NT2/D1 (cell line): ENCODE results near the gene ZNF135.

Experiments
- DNase-seq: peaks from one replicate; pipeline ENCODE4 v3.0.0-alpha.2; 2011; ENCODE audit warnings: low read depth, low spot score
- H3K27me3 ChIP-seq: 2 replicates; pipeline ENCODE4 v1.6.0; 2011; ENCODE audit warnings: mild to moderate bottlenecking; ENCODE audit not compliant: insufficient read length, insufficient read depth
- H3K36me3 ChIP-seq: 2 replicates; pipeline ENCODE4 v1.6.1; 2011; ENCODE audit warnings: mild to moderate bottlenecking, low read length, mixed read lengths; ENCODE audit not compliant: insufficient read depth, insufficient read length
- H3K4me1 ChIP-seq: 2 replicates; pipeline ENCODE4 v1.5.1; 2011; ENCODE audit not compliant: insufficient read depth, insufficient read length
- H3K4me3 ChIP-seq: 2 replicates; pipeline ENCODE4 v1.5.1; 2011; ENCODE audit warnings: low read depth; ENCODE audit not compliant: insufficient read length
- H3K9ac ChIP-seq: 2 replicates; pipeline ENCODE4 v1.6.0; 2011; ENCODE audit warnings: low read depth; ENCODE audit not compliant: insufficient read length
- H3K9me3 ChIP-seq: 2 replicates; pipeline ENCODE4 v1.5.1; 2011; ENCODE audit warnings: mild to moderate bottlenecking, low read length; ENCODE audit not compliant: insufficient read depth
- SUZ12 ChIP-seq: IDR thresholded peaks from 2 replicates; pipeline ENCODE4 v1.6.1; 2011; ENCODE audit not compliant: insufficient read length, insufficient read depth; ENCODE audit errors: extremely low read depth
- YY1 ChIP-seq: IDR thresholded peaks from 2 replicates; pipeline ENCODE4 v1.6.1; 2011; ENCODE audit not compliant: insufficient read length, insufficient read depth
- ZNF274 ChIP-seq: IDR thresholded peaks from 2 replicates; pipeline ENCODE4 v1.6.1; 2011; ENCODE audit warnings: mild to moderate bottlenecking, low read depth, low read length

Gene ZNF135

DNA sequence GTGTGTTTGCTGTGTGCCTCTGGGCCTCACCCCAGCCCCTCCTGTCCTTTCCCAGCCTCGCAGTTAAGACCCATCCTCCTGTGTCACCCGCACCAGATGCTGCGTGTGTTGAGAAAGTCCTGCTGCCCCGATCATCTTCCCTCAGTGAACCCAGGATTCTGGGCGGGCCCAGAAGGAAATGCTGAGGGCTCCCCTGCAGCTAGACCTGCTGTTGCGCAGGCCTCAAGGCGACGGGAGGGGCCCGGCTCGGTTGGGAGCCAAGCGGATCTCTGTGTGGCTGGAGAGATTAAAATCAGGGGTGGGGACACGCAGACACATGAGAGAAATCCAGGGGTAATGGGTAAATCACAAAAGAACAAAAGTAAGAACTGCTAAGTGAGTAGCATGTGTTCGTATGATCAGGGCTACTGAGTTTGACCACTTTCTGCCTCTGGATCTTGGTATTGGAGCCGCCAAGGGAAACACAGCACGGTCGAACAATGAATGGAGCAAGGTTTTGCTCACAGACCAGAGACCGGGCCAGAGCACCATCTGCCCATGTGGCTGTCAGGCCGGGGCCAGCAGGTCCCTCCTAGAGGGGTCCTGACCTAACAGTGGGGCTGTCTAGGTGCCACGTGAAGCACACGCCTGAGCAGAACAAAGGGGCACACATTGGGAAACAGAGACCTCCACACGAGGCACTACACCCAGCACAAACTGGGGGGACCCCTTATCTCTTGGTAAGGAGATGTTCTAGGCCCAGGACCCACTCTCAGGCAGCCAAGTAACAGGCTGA, 18.1 kb upstream of the ZNF135 start:
- Histone ChIP-seq H3K4me3 (no peak overlapping the region), H3K9ac (no peak overlapping the region), H3K4me1 (peaks cover 8% of the 10 kb centered on the region), H3K9me3 (no peaks in the 10 kb centered on the region), H3K36me3 (no peaks in the 10 kb centered on the region), H3K27me3 (no peaks in the 10 kb centered on the region)
- TF ChIP-seq SUZ12 (no peak), ZNF274 (no peak), YY1 (no peak)
- no peak for DNase-seq

DNA sequence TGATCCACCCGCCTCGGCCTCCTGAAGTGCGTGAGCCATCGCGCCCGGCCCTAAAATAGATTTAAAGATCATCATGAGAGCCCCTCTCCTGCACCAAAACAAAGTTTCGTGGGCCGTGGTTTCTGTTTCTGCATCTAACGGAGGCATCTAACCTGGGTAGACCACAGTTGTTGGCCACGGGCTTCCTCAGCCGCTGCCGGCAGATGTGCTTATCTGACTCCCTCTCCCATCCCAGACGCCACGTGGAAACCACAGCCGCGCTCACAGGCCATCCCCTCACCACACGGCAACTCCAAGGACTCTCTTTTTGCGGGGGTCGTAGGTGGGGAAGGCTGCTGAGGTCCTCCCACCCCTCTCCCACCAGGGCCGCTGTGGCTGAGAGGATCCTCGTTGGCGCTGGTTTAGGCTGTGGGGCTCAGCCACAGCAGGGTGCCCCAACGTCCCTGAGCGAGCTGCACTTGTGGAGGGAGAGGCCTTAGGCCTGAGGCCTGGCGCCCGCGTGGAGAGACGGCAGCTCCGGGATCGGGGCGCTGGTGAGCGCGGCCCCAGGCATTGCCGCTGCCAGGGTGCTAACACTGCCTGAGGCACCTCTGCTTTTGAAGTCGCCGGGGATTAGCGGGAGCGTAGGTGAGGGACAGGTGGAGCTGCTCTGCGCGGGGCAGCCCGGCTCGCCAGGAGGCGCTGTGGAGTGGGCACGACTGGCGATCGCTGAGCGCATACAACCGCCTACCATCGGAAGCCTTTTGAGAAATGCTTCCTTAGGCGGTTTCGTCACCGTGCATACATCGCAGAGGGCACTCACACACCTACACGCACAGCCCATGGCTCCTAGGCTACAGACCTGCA, 16.4 kb upstream of the ZNF135 start:
- Histone ChIP-seq H3K9ac (no peak overlapping the region), H3K27me3 (no peaks in the 10 kb centered on the region), H3K36me3 (no peaks in the 10 kb centered on the region), H3K4me3 (no peak overlapping the region), H3K4me1 (peaks cover 8% of the 10 kb centered on the region), H3K9me3 (no peaks in the 10 kb centered on the region)
- DNase-seq: no peak
- TF ChIP-seq SUZ12 (no peak), YY1 (no peak), ZNF274 (no peak)

DNA sequence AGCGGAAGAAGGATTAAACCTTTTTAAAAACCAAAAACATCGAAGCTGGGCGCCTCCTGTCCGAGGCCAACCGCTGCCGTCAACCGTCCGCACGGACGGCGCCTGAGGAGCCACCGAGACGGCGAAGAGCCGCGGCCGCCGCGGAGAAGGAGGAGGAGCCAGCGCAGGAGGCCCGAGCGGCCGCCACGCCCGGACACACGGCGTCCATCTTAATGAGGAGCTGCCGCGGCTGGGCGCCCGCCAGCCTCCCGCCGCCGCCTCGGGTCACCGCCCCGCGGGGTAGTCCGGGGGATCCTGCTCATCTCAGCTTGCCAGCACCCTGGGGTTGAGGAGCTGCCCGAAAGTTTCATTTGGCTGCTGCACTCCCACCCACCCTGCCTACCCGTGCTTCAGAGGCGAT, 14.7 kb upstream of the ZNF135 start:
- TF ChIP-seq SUZ12 (no peak), ZNF274 (no peak), YY1 (no peak)
- Histone ChIP-seq H3K4me1 (no peaks in the 10 kb centered on the region), H3K36me3 (no peaks in the 10 kb centered on the region), H3K9ac (no peak overlapping the region), H3K9me3 (peaks cover 8% of the 10 kb centered on the region; the same call in 1 of the 2 replicates), H3K4me3 (no peak overlapping the region), H3K27me3 (no peaks in the 10 kb centered on the region)
- DNase-seq: no peak

DNA sequence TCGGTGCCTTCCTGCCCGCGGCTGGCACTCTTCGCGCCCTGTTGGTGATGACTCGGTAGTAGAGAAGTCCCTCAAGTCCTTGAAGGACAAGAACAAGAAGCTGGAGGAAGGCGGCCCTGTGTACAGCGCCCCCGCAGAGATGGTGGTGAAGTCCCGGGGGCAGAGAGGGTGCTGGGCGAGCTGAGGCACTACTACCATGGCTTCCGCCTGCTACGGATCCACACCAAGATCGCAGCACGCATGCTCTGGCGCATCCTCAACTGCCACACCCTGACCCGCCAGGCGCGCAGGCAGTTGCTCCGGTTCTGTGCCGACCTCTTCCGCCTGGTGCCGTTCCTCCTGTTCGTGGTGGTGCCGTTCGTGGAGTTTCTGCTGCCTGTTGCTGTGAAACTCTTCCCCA, 14.2 kb upstream of the ZNF135 start:
- no peak for DNase-seq
- H3K27me3 ChIP-seq: no peaks in the 10 kb centered on the region
- no peak overlapping the region for H3K4me3 ChIP-seq
- peaks cover 13% of the 10 kb centered on the region for H3K9me3 ChIP-seq
- no peaks in the 10 kb centered on the region for H3K36me3 ChIP-seq
- H3K9ac ChIP-seq: no peak overlapping the region
- H3K4me1 ChIP-seq: no peaks in the 10 kb centered on the region
- no peak for TF ChIP-seq YY1
- TF ChIP-seq ZNF274: no peak
- no peak for TF ChIP-seq SUZ12

DNA sequence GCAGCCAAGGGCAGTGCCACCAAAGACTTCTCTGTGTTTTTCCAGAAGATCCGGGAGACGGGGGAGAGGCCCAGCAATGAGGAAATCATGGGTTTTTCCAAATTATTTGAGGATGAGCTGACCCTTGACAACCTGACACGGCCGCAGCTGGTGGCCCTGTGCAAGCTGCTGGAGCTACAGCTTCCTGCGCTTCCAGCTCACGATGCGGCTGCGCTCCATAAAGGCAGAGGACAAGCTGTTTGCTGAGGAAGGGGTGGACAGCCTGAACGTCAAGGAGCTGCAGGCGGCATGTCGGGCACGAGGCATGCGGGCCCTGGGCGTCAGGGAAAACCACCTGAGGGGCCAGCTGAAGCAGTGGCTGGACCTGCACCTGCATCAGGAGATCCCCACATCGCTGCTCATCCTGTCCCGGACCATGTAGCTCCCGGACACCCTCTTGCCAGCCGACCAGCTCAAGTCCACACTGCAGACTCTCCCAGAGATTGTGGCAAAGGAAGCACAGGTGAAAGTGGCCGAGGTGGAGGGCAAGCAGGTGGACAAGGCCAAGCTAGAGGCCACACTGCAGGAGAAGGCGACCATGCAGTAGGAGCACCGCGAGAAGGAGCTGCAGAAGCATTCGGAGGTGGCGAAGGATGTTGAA, 13.6 kb upstream of the ZNF135 start:
- no peak for DNase-seq

DNA sequence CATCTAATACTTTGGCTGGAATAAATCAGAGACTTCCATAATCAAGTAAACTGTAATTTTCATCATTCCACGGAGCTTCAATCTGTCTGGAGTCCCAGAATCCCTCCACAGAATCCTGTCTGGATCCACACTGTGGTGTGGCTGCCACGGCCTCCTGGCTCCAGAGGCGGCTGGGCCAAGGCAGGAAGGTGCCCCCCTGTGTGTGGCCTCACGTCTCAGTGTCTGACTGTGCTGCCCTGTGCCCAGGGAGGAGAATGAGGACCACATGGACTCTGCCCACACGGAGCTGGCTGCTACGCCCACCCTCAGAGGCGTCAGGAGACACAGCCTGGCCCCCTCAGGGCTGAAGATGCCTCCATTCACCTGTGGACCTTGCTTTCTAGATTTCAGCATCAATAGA, 12.2 kb upstream of the ZNF135 start:
- peaks cover 28% of the 10 kb centered on the region for H3K9me3 ChIP-seq
- no peak overlapping the region for H3K9ac ChIP-seq
- no peaks in the 10 kb centered on the region for H3K27me3 ChIP-seq
- no peaks in the 10 kb centered on the region for H3K4me1 ChIP-seq
- H3K36me3 ChIP-seq: no peaks in the 10 kb centered on the region
- no peak overlapping the region for H3K4me3 ChIP-seq
- DNase-seq: no peak
- no peak for TF ChIP-seq SUZ12
- TF ChIP-seq YY1: no peak
- TF ChIP-seq ZNF274: no peak

More for the DNA sequence above, 13.6 kb upstream of the ZNF135 start:
- Histone ChIP-seq H3K4me1 (no peaks in the 10 kb centered on the region), H3K36me3 (no peaks in the 10 kb centered on the region), H3K27me3 (no peaks in the 10 kb centered on the region), H3K4me3 (no peak overlapping the region), H3K9ac (no peak overlapping the region), H3K9me3 (peaks cover 19% of the 10 kb centered on the region)
- TF ChIP-seq YY1: no peak
- no peak for TF ChIP-seq ZNF274
- no peak for TF ChIP-seq SUZ12

DNA sequence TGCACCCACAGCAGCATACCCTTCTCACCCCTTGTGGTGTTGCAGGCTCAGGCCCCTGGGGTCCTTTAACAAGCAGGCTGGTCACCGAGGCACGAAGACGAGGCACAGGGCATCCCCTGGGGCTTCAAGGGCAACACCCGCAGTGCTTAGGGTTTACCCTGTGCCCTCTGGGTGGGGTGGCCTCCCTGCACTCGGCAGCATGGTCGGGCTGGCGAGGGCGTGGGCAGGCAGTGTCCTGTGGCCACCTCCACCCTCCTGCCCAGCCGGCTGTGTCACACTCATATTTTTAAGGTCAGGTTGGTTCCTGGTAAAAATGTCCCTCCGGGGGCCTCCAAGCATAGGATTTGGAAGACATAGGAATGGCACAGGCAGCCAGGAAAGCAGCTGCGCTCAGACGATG, 11.4 kb upstream of the ZNF135 start:
- H3K27me3 ChIP-seq: no peaks in the 10 kb centered on the region
- no peak for DNase-seq
- H3K4me1 ChIP-seq: no peaks in the 10 kb centered on the region
- H3K9me3 ChIP-seq: peaks cover 36% of the 10 kb centered on the region
- no peak overlapping the region for H3K9ac ChIP-seq
- no peak overlapping the region for H3K4me3 ChIP-seq
- TF ChIP-seq ZNF274 (no peak), YY1 (no peak), SUZ12 (no peak)
- H3K36me3 ChIP-seq: no peaks in the 10 kb centered on the region
